Measurements from ENCODE around the gene PALLD.

PALLD gene

GRCh38 chr4:168708108-168708507 lies 211.3 kb downstream of the PALLD start:
- TF ChIP-seq, protein P1, sequence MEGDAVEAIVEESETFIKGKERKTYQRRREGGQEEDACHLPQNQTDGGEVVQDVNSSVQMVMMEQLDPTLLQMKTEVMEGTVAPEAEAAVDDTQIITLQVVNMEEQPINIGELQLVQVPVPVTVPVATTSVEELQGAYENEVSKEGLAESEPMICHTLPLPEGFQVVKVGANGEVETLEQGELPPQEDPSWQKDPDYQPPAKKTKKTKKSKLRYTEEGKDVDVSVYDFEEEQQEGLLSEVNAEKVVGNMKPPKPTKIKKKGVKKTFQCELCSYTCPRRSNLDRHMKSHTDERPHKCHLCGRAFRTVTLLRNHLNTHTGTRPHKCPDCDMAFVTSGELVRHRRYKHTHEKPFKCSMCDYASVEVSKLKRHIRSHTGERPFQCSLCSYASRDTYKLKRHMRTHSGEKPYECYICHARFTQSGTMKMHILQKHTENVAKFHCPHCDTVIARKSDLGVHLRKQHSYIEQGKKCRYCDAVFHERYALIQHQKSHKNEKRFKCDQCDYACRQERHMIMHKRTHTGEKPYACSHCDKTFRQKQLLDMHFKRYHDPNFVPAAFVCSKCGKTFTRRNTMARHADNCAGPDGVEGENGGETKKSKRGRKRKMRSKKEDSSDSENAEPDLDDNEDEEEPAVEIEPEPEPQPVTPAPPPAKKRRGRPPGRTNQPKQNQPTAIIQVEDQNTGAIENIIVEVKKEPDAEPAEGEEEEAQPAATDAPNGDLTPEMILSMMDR (conservative IDR thresholded peaks at IDR 0.05; ENCODE audit: low read depth, low read length), result no peak

DNA sequence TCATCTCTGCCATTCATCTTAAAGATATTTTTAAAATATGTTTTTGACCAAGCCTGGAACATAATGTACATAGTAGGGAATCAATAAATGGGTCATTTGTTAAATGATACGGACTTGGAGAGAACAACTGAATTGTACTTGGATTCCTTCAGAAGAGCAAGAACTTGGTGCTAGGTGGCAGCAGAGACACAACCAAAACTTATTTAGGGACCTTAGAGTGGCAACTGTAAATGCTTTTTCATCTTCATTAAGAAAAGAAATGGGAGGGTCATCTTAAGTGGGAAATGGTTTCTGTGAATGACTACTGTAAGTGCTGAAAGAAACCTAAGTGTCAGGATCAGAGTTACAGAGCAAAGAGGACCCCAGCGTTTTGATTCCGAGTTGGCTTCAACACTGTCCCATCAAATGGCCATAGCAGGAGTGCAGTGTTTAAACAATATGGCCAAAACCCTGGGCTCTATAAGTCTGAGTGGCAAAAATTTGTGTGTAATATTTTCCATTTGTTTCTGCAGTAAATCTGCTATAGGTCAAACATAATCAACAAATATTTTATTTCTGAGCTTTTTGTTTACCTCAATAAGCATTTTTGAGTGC lies 213.6 kb downstream of the PALLD start:
- TF ChIP-seq, protein P1 (conservative IDR thresholded peaks at IDR 0.05; ENCODE audit: low read depth, low read length), result peak; percentile 67
- peak; percentile 37 for DNase-seq (ENCODE audit: low read depth)
- no peak overlapping the region for H3K4me3 ChIP-seq (ENCODE audit: low read length)

More at GRCh38 chr4:168708108-168708507, 211.3 kb downstream of the PALLD start:
- no peak for DNase-seq (ENCODE audit: low read depth)
- no peak overlapping the region for H3K4me3 ChIP-seq (ENCODE audit: low read length)

- no peak for DNase-seq (ENCODE audit: low read depth)
- no peak overlapping the region for H3K4me3 ChIP-seq (ENCODE audit: low read length)
- TF ChIP-seq, protein P1 (conservative IDR thresholded peaks at IDR 0.05; ENCODE audit: low read depth, low read length), result no peak
Observed at GRCh38 chr4:168711197-168712140, 214.6 kb downstream of the PALLD start.

DNA sequence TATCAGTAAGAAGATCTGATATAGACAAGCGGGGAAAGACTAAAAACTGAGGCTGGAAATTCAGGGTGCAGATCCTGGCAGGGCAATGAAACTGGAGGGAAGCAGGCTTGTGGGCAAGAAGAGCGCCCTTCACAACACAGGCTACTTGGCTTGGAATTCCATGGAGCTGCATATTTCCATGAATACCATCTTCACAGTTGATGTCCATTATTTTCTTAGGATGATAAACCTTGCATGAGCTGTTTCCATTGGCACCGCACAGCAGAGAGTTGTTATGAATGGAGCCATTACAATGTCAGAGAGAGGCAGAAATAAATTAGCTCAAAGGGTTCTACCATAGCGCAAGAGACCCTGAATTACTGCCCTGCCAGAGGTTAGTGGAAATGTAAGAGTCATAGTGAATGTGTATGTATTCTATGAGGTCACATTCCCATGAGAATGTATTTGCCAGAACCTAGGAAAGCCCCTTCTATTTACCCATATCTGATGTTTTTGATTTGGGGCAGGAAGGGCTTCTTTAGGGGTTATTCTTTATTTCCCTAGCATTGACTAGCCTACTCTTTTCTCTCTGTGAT lies 215.6 kb downstream of the PALLD start:
- TF ChIP-seq, protein P1 (conservative IDR thresholded peaks at IDR 0.05; ENCODE audit: low read depth, low read length), result no peak
- DNase-seq (ENCODE audit: low read depth), result no peak
- no peak overlapping the region for H3K4me3 ChIP-seq (ENCODE audit: low read length)

DNA sequence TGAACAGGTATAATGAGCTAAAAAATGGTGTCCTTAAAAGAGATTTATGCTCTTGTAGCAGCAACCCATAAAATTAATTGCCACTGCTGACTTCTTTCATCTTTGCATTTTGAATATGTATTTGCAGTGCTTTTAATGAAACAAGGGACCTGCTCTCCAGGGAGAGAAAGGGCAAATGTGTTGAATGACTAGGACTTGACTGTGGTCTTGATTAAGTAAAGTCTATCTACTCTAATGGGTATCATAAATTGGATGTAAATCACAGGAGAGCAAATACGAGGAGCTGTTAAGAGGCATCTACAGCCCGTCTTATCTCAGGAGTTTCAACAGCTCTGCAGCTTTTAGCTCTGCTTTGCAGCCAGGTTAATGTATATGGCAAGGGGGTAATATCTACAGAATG lies 216.4 kb downstream of the PALLD start:
- no peak overlapping the region for H3K4me3 ChIP-seq (ENCODE audit: low read length)
- TF ChIP-seq, protein P1 (conservative IDR thresholded peaks at IDR 0.05; ENCODE audit: low read depth, low read length), result no peak
- DNase-seq (ENCODE audit: low read depth), result no peak

DNA sequence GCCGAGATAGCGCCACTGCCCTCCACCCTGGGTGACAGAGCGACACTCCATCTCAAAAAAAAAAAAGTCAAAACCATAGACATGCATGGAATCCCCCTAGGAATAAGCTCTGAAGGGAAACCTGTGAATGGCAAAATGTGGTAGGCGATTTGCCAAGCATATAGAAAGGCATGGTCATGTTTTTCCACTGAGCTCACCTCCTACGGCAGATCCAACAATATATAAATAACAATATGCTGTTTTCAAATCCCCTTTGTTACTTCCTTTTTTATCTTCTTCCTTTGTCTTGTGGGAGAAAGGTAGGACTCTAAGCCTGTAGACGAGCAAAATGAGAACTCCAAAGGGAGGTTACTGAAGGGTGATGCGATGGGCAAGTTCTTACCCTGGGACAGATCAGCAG lies 219.0 kb downstream of the PALLD start:
- TF ChIP-seq, protein P1 (conservative IDR thresholded peaks at IDR 0.05; ENCODE audit: low read depth, low read length), result no peak
- no peak for DNase-seq (ENCODE audit: low read depth)
- no peak overlapping the region for H3K4me3 ChIP-seq (ENCODE audit: low read length)

All from retinal pigment epithelial cell (primary cell).